Esophagus muscularis mucosa (tissue), 4 donors: ENCODE results near the gene SERPINA7. TPM values are rescaled to one million over a fixed set of nuclear protein-coding genes. Genes with fewer than 3 reads are reported as not detected.
"Not testable (repeated sequence)": the region's sequence is repeated elsewhere in the genome, so short reads cannot be mapped to it uniquely, and the experiment has no call there.

ENCODE experiments used
- DNase-seq: peaks from one replicate; pipeline ENCODE4 v3.0.0-alpha.2; 2017; ENCODE audit errors: extremely low spot score
- H3K27ac ChIP-seq, 4 donors: fragments of 200-600 bp; sonication (generic); replicated peaks in 1 of 4; 1 replicate in 3 of 4; 2 replicates in 1 of 4; pipeline ENCODE4 v1.5.1; 2016 to 2019; ENCODE audit warnings: mild to moderate bottlenecking in 1 of 4
- H3K27me3 ChIP-seq, 4 donors: fragments of 200-600 bp; sonication (generic); one replicate each; pipeline versions ENCODE4 v1.5.1 to v1.6.0; 2016 to 2019
- H3K36me3 ChIP-seq, 4 donors: fragments of 200-600 bp; sonication (generic); one replicate each; pipeline ENCODE4 v1.5.1; 2016 to 2019
- H3K4me1 ChIP-seq, 4 donors: fragments of 200-600 bp; sonication (generic); one replicate each; pipeline ENCODE4 v1.5.1; 2016 to 2019
- H3K4me3 ChIP-seq, 4 donors: fragments of 200-600 bp; sonication (generic); 1 replicate in 2 of 4; 2 replicates in 2 of 4; pipeline ENCODE4 v1.5.1; 2016 to 2019; ENCODE audit warnings: mild to moderate bottlenecking in 4 of 4, moderate library complexity in 1 of 4
- H3K9me3 ChIP-seq, 4 donors: fragments of 200-600 bp; sonication (generic); 1 replicate in 3 of 4; 2 replicates in 1 of 4; pipeline ENCODE4 v1.5.1; 2016 to 2019
- EP300 ChIP-seq: sonication (generic); formaldehyde crosslinking; IDR thresholded peaks from one replicate; pipeline ENCODE4 v1.6.1; 2017; ENCODE audit warnings: antibody characterized with exemption
- POLR2A ChIP-seq: fragments of 450-650 bp; IDR thresholded peaks from one replicate; pipeline ENCODE4 v1.6.1; 2017; ENCODE audit warnings: antibody characterized with exemption, moderate library complexity, mild to moderate bottlenecking, low read depth
- POLR2AphosphoS5 ChIP-seq, 2 donors: sonication (generic); formaldehyde crosslinking; IDR thresholded peaks; one replicate each; pipeline ENCODE4 v1.6.1; 2017; ENCODE audit warnings: antibody characterized with exemption in 2 of 2
- WGBS: methylation state at CpG from one replicate; pipeline ENCODE4 v1.1.5; 2018; 5-methylcytosine and 5-hydroxymethylcytosine counted together
- intact Hi-C: fragments of 100-400 bp; cut with DNase I; formaldehyde crosslinking; loops from one replicate; pipeline ENCODE4 v1.15.1; 2023
- total RNA-seq, 4 donors: library from RNA; depleted of rRNA; stranded (reverse); fragments of >200 nt; gene quantifications; one replicate each; pipeline versions ENCODE4 v1.1.0 to v1.2.1, GENCODE V29; 2016
- TF ChIP-seq, protein P1 (sequence below), 3 experiments: fragments of 200-600 bp in 2 of 3; fragments of 450-650 bp in 1 of 3; sonication (generic) in 2 of 3; IDR thresholded peaks; one replicate each; pipeline ENCODE4 v1.5.1; 2017 to 2019; ENCODE audit warnings: antibody characterized with exemption in 3 of 3, mild to moderate bottlenecking in 2 of 3, moderate library complexity in 1 of 3

Gene SERPINA7
- total RNA-seq, 4 donors from 2014 or later = not detected

DNA sequence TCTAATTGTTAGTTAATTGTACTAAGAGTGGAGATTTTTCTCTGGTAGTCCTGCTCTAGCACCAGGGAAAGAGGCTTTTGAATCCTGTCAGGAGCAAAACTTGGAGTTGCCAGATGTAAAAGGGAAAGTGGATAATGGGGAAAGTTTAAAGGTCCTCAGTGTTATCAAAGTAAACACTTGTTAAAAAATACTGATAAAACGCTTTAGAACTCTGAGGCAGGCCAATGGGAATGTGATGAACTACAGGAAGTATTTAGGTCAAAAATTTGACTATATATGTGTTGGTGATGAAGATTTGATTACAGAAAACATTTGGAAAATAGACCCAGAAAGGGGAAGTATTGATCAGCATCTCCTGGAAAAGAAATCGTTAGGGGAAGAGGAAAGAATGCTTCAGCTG lies 32.8 kb downstream of the SERPINA7 start:
- Histone ChIP-seq H3K36me3 (no peaks in the 10 kb centered on the region), H3K27me3 (no peaks in the 10 kb centered on the region), H3K27ac (no peak overlapping the region), H3K9me3 (no peaks in the 10 kb centered on the region), H3K4me1 (no peaks in the 10 kb centered on the region), H3K4me3 (no peak overlapping the region)
- intact Hi-C loops = no loop called here
- DNase-seq = no peak
- TF ChIP-seq, protein P1, sequence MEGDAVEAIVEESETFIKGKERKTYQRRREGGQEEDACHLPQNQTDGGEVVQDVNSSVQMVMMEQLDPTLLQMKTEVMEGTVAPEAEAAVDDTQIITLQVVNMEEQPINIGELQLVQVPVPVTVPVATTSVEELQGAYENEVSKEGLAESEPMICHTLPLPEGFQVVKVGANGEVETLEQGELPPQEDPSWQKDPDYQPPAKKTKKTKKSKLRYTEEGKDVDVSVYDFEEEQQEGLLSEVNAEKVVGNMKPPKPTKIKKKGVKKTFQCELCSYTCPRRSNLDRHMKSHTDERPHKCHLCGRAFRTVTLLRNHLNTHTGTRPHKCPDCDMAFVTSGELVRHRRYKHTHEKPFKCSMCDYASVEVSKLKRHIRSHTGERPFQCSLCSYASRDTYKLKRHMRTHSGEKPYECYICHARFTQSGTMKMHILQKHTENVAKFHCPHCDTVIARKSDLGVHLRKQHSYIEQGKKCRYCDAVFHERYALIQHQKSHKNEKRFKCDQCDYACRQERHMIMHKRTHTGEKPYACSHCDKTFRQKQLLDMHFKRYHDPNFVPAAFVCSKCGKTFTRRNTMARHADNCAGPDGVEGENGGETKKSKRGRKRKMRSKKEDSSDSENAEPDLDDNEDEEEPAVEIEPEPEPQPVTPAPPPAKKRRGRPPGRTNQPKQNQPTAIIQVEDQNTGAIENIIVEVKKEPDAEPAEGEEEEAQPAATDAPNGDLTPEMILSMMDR (IDR thresholded peaks at IDR 0.05) = no peak
- TF ChIP-seq POLR2AphosphoS5 (IDR thresholded peaks at IDR 0.05) (no peak), EP300 (no peak), POLR2A (no peak)
- 45% methylated on average over 2 of the region's 2 CpGs for WGBS

DNA sequence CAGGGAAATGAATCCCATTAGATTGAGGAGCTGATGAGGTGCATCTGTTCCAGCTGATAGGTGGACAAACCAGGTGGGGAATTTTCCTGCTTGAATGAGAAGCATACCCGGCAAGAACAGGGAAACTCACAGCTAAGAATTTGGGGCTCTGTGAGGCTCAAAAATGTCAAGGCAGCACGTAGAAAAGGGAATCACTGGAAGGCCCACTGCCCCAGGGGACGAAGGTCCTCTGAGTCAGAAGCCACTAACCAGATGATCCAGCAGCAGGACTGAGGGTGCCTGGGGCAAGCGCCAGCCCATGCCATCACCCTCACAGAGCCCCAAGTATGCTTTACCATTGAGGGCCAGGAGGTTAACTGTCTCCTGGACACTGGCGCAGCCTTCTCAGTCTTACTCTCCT lies 37.9 kb downstream of the SERPINA7 start:
- DNase-seq, H3K4me3 ChIP-seq, H3K9me3 ChIP-seq, intact Hi-C loops, H3K27me3 ChIP-seq, H3K27ac ChIP-seq, H3K4me1 ChIP-seq, H3K36me3 ChIP-seq: not testable (repeated sequence)
- WGBS = 57% methylated on average over 5 of the region's 5 CpGs

DNA sequence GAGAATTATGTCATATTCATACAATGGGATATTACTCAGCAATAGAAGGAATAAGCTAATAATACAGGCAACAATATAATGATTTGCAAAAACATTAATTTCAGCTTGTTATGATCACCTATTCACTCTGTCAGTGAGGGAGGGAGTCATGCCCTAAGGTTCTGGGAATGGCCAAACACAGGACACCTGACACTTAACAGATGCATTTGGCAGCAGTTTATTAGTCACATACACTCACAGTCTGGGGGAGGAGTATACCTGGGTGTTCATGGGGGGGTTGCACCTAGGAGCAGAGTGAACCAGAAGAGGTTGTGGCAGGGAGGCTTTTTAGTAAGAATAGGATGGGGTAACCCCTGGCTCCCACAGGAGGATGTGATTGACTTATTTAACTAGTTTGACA lies 38.3 kb downstream of the SERPINA7 start:
- no peak overlapping the region for H3K27ac ChIP-seq
- no peaks in the 10 kb centered on the region for H3K9me3 ChIP-seq
- intact Hi-C loops = no loop called here
- DNase-seq = no peak
- no peaks in the 10 kb centered on the region for H3K36me3 ChIP-seq
- no peaks in the 10 kb centered on the region for H3K4me1 ChIP-seq
- H3K4me3 ChIP-seq = no peak overlapping the region
- TF ChIP-seq POLR2A = no peak
- TF ChIP-seq EP300 = no peak
- TF ChIP-seq POLR2AphosphoS5 (IDR thresholded peaks at IDR 0.05) = no peak
- TF ChIP-seq, protein P1 (IDR thresholded peaks at IDR 0.05) = no peak
- H3K27me3 ChIP-seq = no peaks in the 10 kb centered on the region

DNA sequence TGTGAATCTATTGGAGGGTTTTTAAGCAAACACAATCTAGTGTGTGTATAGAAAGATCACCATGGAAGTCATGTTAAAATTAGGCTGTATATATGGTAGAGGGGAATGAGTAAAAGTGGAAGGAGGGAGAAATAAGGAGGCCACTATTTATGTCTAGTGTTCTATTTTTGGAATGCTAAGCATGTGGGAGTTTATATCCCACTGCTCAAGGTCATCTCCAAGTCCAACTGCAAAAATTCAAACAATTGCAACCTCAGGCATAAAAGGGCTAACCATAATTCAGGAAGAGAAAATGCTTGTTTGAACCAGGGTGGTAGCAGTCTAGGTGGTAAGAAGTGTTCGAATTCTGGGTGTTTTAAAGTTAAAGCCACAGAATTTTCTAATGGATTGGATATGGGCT lies 39.2 kb downstream of the SERPINA7 start:
- TF ChIP-seq, protein P1 (IDR thresholded peaks at IDR 0.05) = no peak
- DNase-seq = no peak
- H3K4me3 ChIP-seq = no peak overlapping the region
- WGBS = 35% methylated on average over 1 of the region's 1 CpG
- no peaks in the 10 kb centered on the region for H3K9me3 ChIP-seq
- no peaks in the 10 kb centered on the region for H3K4me1 ChIP-seq
- no peak overlapping the region for H3K27ac ChIP-seq
- H3K27me3 ChIP-seq = no peaks in the 10 kb centered on the region
- intact Hi-C loops = no loop called here
- no peaks in the 10 kb centered on the region for H3K36me3 ChIP-seq

DNA sequence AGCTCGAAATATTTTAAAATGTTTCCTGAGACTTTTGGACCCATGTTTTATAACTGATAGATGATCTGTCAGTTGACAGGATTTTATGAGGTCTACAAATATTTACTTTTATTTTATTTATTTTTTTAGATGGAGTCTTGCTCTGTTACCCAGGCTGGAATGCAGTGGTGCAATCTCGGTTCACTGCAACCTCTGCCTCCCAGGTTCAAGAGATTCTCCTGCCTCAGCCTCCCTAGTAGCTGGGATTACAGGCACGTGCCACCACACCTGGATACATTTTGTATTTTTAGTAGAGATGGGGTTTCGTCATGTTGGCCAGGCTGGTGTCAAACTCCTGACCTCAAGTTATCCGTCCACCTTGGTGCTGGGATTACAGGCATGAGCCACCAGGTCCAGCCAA lies 50.0 kb downstream of the SERPINA7 start:
- H3K27ac ChIP-seq, H3K4me3 ChIP-seq, DNase-seq, H3K4me1 ChIP-seq, H3K9me3 ChIP-seq, intact Hi-C loops, H3K36me3 ChIP-seq, H3K27me3 ChIP-seq: not testable (repeated sequence)
- WGBS = 66% methylated on average over 5 of the region's 5 CpGs

Other genes with a start within 250 kb of the SERPINA7 start
- 10 to 100 TPM in 1 of 4 donors, 1 to 10 TPM in 3; 2.7 to 10.8 (median 5.8) TPM for gene NRK, start 216.2 kb downstream of the SERPINA7 start, total RNA-seq
- gene PWWP3B, start 129.6 kb upstream of the SERPINA7 start, total RNA-seq = under 1 TPM in 3 of 4 donors, not detected in 1; 0.13 to 0.33 (median 0.23) TPM